Measurements from ENCODE around the gene SH3RF1.
"Not testable (repeated sequence)": the region's sequence is repeated elsewhere in the genome, so short reads cannot be mapped to it uniquely, and the experiment has no call there.

Gene SH3RF1

GRCh38 chr4:169270810-169271691, at the start of gene SH3RF1:
Gene SH3RF1 (minus strand): TSS chr4:169270956. CDS start chr4:169269212, 1,744 bp downstream.
- DNase-seq: peak; percentile 21

- no peak for DNase-seq
Observed at GRCh38 chr4:169315530-169316343, 45.0 kb upstream of the SH3RF1 start.

GRCh38 chr4:169314906-169315305, 44.1 kb upstream of the SH3RF1 start:
- DNase-seq: no peak

- DNase-seq: no peak
Observed at GRCh38 chr4:169313732-169314131, 43.0 kb upstream of the SH3RF1 start.

- no peak for DNase-seq
Observed at GRCh38 chr4:169312690-169313422, 42.1 kb upstream of the SH3RF1 start.

DNA sequence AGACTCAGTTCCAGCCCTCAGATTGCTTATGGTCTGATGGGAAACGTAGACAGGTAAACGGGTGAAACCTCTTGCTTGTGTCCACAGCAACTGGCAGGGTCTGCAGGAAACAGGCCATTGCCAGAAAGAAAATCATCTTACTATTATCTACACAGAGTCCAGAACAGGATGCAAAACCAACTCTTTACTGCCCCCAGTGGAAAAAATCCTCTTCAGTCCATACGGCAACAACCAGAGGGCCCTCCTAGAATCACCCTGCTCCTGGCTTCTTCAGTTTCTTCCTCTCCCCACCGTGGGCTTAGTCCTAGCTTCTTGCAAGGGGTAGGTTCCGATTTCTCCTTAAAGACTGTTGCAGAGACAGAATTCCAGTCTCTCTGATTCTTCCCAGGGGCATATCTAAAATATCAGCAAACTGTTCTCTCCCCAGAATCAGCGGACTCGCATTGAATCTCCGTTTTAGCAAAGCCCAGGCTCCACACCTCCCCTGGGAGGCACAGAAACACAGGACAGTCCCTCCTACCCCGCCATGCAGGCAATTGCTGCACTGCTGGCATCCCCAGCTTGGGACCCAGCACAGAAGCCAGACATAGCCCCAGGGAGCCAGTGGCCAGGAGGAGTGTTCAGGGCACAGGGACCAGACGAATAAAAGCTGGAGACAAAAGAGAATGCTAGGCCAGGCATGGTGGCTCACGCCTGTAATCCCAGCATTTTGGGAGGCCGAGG, 41.0 kb upstream of the SH3RF1 start:
- DNase-seq: no peak

DNA sequence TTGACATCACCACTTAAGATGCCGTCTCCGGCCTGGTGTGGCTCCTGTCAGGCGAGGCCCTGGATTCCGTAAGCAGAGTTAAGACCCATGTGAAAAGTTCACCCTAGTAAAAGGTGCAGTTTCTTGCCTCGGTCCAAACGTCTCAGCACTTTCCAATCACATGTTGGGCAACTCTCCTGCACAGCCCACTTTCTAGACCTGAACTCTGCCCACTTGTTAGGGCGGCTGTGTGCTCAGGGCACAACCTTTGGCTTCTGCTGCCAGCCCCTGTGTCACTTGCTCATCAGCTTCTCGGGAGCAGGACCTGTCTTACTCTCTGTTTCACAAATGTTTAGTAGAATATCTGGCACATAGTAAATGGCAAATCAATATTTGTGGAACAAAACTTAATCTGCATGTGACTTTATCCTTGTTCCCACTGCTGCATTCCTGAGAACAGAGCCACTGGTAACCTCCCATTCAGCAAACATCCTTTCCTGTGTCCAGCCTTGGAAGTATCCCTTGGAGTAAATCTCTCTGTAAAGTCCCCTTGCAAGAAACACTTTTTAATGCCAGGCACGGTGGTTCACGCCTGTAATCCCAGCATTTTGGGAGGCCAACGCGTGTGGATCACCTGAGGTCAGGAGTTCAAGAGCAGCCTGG, 38.7 kb upstream of the SH3RF1 start:
- no peak for DNase-seq

GRCh38 chr4:169307576-169307975, 36.8 kb upstream of the SH3RF1 start:
- DNase-seq: no peak

GRCh38 chr4:169305651-169306050, 34.9 kb upstream of the SH3RF1 start:
- DNase-seq: no peak

GRCh38 chr4:169305173-169305572, 34.4 kb upstream of the SH3RF1 start:
- no peak for DNase-seq

DNA sequence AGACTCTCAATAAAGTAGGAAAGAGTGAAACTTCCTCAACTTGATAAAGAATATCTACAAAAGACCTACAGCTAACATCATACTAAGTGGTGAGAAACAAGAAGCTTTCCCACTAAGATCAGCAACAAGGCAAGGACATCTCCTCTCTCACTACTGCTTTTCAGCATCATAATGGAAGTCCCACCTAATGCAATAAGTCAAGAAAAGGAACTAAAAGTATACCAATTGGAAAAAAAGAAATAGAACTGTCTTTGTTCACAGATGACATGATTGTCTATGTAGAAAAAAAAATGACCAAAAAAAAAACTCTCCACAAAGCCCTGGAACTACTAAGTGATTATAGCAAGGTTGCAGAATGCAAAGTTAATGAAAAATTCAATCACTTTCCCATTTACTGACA, 25.1 kb upstream of the SH3RF1 start:
- DNase-seq: no peak

- no peak for DNase-seq
Observed at GRCh38 chr4:169293343-169294176, 22.8 kb upstream of the SH3RF1 start.

- not testable (repeated sequence) for DNase-seq
Observed at GRCh38 chr4:169287983-169288382, 17.2 kb upstream of the SH3RF1 start.

- no peak for DNase-seq
Observed at GRCh38 chr4:169286562-169287301, 16.0 kb upstream of the SH3RF1 start.

- no peak for DNase-seq
Observed at GRCh38 chr4:169283114-169283509, 12.4 kb upstream of the SH3RF1 start.

DNA sequence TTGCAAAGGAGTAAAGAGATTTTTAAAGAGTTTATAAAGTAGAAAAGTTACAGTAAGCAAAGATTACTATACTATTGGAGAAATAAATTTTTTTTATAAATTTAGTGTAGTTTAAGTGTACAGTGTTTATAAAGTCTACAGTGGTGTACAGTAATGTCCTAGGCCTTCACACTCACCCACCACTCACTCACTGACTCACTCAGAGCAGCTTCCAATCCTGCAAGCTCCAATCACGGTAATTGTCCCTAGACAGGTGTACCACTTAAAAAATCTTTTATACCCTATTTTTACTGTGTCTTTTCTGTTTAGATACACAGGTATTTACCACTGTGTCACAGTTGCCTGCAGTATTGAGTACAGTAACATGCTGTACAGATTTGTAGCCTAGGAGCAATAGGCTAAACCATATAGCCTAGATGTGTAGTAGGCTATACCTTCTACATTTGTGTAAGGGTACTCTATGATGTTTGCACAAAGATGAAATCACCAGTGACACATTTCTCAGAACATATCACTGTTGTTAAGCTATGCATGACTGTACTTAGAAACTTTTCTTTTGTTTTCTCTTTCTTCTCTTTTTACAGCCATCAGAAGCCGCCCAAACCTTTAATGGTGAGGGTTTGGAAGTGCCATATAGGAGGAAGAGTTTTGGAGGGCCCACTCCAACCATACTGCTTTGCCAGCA, 11.8 kb upstream of the SH3RF1 start:
- no peak for DNase-seq

GRCh38 chr4:169279108-169279507, 8.4 kb upstream of the SH3RF1 start:
- DNase-seq: no peak

GRCh38 chr4:169278624-169279023, 7.9 kb upstream of the SH3RF1 start:
- DNase-seq: no peak

DNA sequence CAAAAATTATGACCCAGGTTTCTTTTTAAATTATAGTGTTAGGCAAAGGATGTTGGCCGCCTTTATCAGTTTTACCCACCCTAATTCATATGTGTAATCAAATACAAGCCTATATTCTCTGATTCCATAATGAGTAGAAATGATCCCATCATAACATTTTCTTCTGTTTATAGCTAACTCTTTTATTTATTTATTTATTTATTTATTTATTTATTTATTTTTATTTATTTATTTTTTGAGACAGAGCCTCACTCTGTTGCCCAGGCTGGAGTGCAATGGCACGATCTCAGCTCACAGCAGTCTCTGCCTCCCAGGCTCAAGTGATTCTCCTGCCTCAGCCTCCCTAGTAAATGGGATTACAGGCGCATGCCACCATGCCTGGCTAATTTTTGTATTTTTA, 7.1 kb upstream of the SH3RF1 start:
- not testable (repeated sequence) for DNase-seq

DNA sequence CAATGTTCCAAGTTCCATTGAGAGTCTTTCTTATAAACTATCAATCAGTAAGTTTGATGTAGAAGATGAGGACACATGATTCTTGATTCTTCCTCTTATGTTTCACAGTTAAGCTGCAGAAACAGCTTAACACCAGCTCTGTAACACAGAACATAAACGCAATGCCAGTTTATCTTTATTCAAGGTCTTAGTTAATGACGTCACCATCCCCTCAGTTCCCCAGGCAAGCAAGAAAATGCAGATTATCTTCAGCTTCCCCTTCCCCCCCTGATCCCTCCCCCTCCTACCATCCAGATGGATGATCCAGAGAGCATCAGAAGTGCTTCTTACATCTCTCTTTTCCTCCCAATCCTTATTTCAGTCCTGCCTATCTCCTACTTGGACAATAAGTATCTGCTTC, 4.4 kb upstream of the SH3RF1 start:
- no peak for DNase-seq

Measured in stimulated activated CD4-positive, alpha-beta T cell treated with anti-CD3 and anti-CD28 coated beads, Interleukin-12 subunit alpha, Interleukin-12 subunit beta, amount 100 ng/mL, for 4 hours (primary cell).